UCSD-AML1 (cell line): ENCODE measurements around the gene CMTM8.
"Not testable (repeated sequence)": the region's sequence is repeated elsewhere in the genome, so short reads cannot be mapped to it uniquely, and the experiment has no call there.

Source experiments
- DNase-seq: peaks from one replicate; lab custom pipeline; 2025; ENCODE audit not compliant: unreplicated experiment; lab: John Stamatoyannopoulos, UW

CMTM8 gene

GRCh38 chr3:32374788-32375595 is 136.5 kb downstream of the CMTM8 start:
- DNase-seq: peak; percentile 19

- DNase-seq: no peak
Observed at GRCh38 chr3:32375596-32375930, 137.1 kb downstream of the CMTM8 start.

- DNase-seq: no peak
Observed at GRCh38 chr3:32376115-32376514, 137.6 kb downstream of the CMTM8 start.

GRCh38 chr3:32379831-32380500 is 141.5 kb downstream of the CMTM8 start:
- no peak for DNase-seq

- no peak for DNase-seq
Observed at GRCh38 chr3:32381922-32382321, 143.4 kb downstream of the CMTM8 start.

- peak; percentile 21 for DNase-seq
Observed at GRCh38 chr3:32383136-32383711, 144.7 kb downstream of the CMTM8 start.

GRCh38 chr3:32384938-32385337 is 146.5 kb downstream of the CMTM8 start:
- peak; percentile 26 for DNase-seq

- DNase-seq: no peak
Observed at GRCh38 chr3:32387512-32387911, 149.0 kb downstream of the CMTM8 start.

- not testable (repeated sequence) for DNase-seq
Observed at GRCh38 chr3:32389577-32389976, 151.1 kb downstream of the CMTM8 start.

GRCh38 chr3:32391643-32392535 is 153.4 kb downstream of the CMTM8 start, which contains the start of gene CMTM7:
CMTM7 (plus strand) TSS chr3:32391853; CDS start chr3:32391907, 54 bp downstream.
- peak; percentile 82 for DNase-seq

- no peak for DNase-seq
Observed at GRCh38 chr3:32392536-32393302, 154.2 kb downstream of the CMTM8 start.

- no peak for DNase-seq
Observed at GRCh38 chr3:32395496-32395895, 157.0 kb downstream of the CMTM8 start.

GRCh38 chr3:32397941-32398340 is 159.5 kb downstream of the CMTM8 start:
- DNase-seq: no peak

- no peak for DNase-seq
Observed at GRCh38 chr3:32398531-32398930, 160.1 kb downstream of the CMTM8 start.

GRCh38 chr3:32399030-32399620 is 160.6 kb downstream of the CMTM8 start:
- DNase-seq: peak; percentile 20

- no peak for DNase-seq
Observed at GRCh38 chr3:32401126-32401525, 162.6 kb downstream of the CMTM8 start.

- peak; percentile 91 for DNase-seq
Observed at GRCh38 chr3:32401556-32402081, 163.1 kb downstream of the CMTM8 start.

- no peak for DNase-seq
Observed at GRCh38 chr3:32403663-32404062, 165.2 kb downstream of the CMTM8 start.

GRCh38 chr3:32404714-32405113 is 166.2 kb downstream of the CMTM8 start:
- no peak for DNase-seq

GRCh38 chr3:32405155-32405554 is 166.7 kb downstream of the CMTM8 start:
- DNase-seq: no peak
